CD14-positive monocyte (primary cell): ENCODE results near the gene MED29. TPM values are rescaled to one million over a fixed set of nuclear protein-coding genes. Genes with fewer than 3 reads are reported as not detected.

Experiments
- DNase-seq, 3 donors: peaks; one replicate each; pipeline ENCODE4 v3.0.0-alpha.2; 2011 to 2022
- H2AFZ ChIP-seq: 2 replicates; pipeline ENCODE4 v1.6.0; 2012; ENCODE audit warnings: mild to moderate bottlenecking, low read depth, low read length, inconsistent platforms; ENCODE audit not compliant: insufficient read depth, poor library complexity, severe bottlenecking
- H3K27ac ChIP-seq, 2 donors: 1 replicate in 1 of 2; 2 replicates in 1 of 2; pipeline ENCODE4 v1.5.1; 2012 to 2013; ENCODE audit warnings: low read length in 2 of 2, control low read depth in 1 of 2, inconsistent platforms in 1 of 2, low read depth in 1 of 2, mild to moderate bottlenecking in 1 of 2
- H3K27me3 ChIP-seq, 2 donors: one replicate each; pipeline versions ENCODE4 v1.6.0 to v1.6.1; 2011 to 2013; ENCODE audit warnings: low read length in 2 of 2; ENCODE audit not compliant: control insufficient read depth in 2 of 2, insufficient read depth in 2 of 2
- H3K36me3 ChIP-seq, 2 donors: replicated peaks in 1 of 2; 1 replicate in 1 of 2; 2 replicates in 1 of 2; pipeline versions ENCODE4 v1.5.1 to v1.6.1; 2012 to 2013; ENCODE audit warnings: low read length in 2 of 2, control low read depth in 1 of 2, inconsistent platforms in 1 of 2, mild to moderate bottlenecking in 1 of 2; ENCODE audit not compliant: insufficient read depth in 2 of 2, control insufficient read depth in 1 of 2
- H3K4me1 ChIP-seq, 2 donors: 1 replicate in 1 of 2; 2 replicates in 1 of 2; pipeline versions ENCODE4 v1.5.1 to v1.6.1; 2012 to 2013; ENCODE audit warnings: low read length in 2 of 2, control low read depth in 1 of 2, inconsistent platforms in 1 of 2, mild to moderate bottlenecking in 1 of 2, moderate library complexity in 1 of 2; ENCODE audit not compliant: insufficient read depth in 2 of 2, control insufficient read depth in 1 of 2
- H3K4me2 ChIP-seq: replicated peaks from 2 replicates; pipeline ENCODE3; 2012; ENCODE audit warnings: low read length, moderate library complexity, mild to moderate bottlenecking; ENCODE audit not compliant: poor library complexity, severe bottlenecking; ENCODE audit errors: extremely low read depth
- H3K4me3 ChIP-seq, 3 experiments: fragments of 200-600 bp in 1 of 3; sonication (generic) in 1 of 3; replicated peaks in 1 of 3; 1 replicate in 2 of 3; 2 replicates in 1 of 3; pipeline ENCODE4 v1.5.1; 2011 to 2013; ENCODE audit warnings: low read length in 3 of 3, mild to moderate bottlenecking in 3 of 3, control low read depth in 2 of 3, low read depth in 2 of 3, inconsistent platforms in 1 of 3, moderate library complexity in 1 of 3
- H3K79me2 ChIP-seq: 2 replicates; pipeline ENCODE4 v1.6.0; 2012; ENCODE audit warnings: mild to moderate bottlenecking, control low read depth, inconsistent platforms, low read length, moderate library complexity; ENCODE audit not compliant: insufficient read depth
- H3K9ac ChIP-seq: 2 replicates; pipeline ENCODE4 v1.6.0; 2017; ENCODE audit warnings: low read length, mild to moderate bottlenecking; ENCODE audit not compliant: insufficient read depth, poor library complexity, severe bottlenecking
- H3K9me3 ChIP-seq, 2 donors: replicated peaks in 1 of 2; 1 replicate in 1 of 2; 2 replicates in 1 of 2; pipeline versions ENCODE4 v1.5.1 to v1.6.1; 2012 to 2013; ENCODE audit warnings: low read length in 2 of 2, control low read depth in 1 of 2; ENCODE audit not compliant: control insufficient read depth in 1 of 2, insufficient read depth in 1 of 2
- H4K20me1 ChIP-seq: 2 replicates; pipeline ENCODE4 v1.6.0; 2012; ENCODE audit warnings: mild to moderate bottlenecking, low read length, control low read depth, moderate library complexity; ENCODE audit not compliant: insufficient read depth
- H3K27ac Mint-ChIP-seq, 7 donors: one replicate each; pipeline ENCODE4 v1.8.0; 2020; ENCODE audit warnings: mild to moderate bottlenecking in 7 of 7, mixed read lengths in 7 of 7, moderate library complexity in 6 of 7, inconsistent platforms in 2 of 7
- H3K27me3 Mint-ChIP-seq, 3 donors: one replicate each; pipeline ENCODE4 v1.8.0; 2021 to 2022; ENCODE audit warnings: low read depth in 3 of 3, mild to moderate bottlenecking in 3 of 3, mixed read lengths in 3 of 3, moderate library complexity in 3 of 3, inconsistent platforms in 1 of 3
- H3K36me3 Mint-ChIP-seq, 2 donors: one replicate each; pipeline ENCODE4 v1.8.0; 2020; ENCODE audit warnings: mixed read lengths in 2 of 2, inconsistent platforms in 1 of 2, mild to moderate bottlenecking in 1 of 2
- H3K4me1 Mint-ChIP-seq: one replicate; pipeline ENCODE4 v1.8.0; 2020; ENCODE audit warnings: mild to moderate bottlenecking, mixed read lengths
- H3K4me3 Mint-ChIP-seq, 2 donors: one replicate each; pipeline ENCODE4 v1.8.0; 2020; ENCODE audit warnings: mild to moderate bottlenecking in 2 of 2, mixed read lengths in 2 of 2, moderate library complexity in 1 of 2
- H3K9me3 Mint-ChIP-seq, 7 donors: one replicate each; pipeline ENCODE4 v1.8.0; 2020 to 2022; ENCODE audit warnings: mixed read lengths in 7 of 7, mild to moderate bottlenecking in 6 of 7, moderate library complexity in 6 of 7, inconsistent platforms in 2 of 7
- CTCF ChIP-seq: fragments of 200-600 bp; IDR thresholded peaks from one replicate; pipeline ENCODE4 v1.8.0; 2022; ENCODE audit warnings: antibody characterized with exemption, mild to moderate bottlenecking
- WGBS: methylation state at CpG from one replicate; pipeline ENCODE4 v1.1.5; 2013; ENCODE audit warnings: missing lambda C conversion rate; ENCODE audit not compliant: insufficient coverage; 5-methylcytosine and 5-hydroxymethylcytosine counted together
- intact Hi-C, 2 donors: fragments of 100-400 bp; cut with micrococcal nuclease; formaldehyde crosslinking; loops; one replicate each; pipeline versions ENCODE4 v1.15.0 to v1.15.1; 2023
- polyA plus RNA-seq, 3 donors: library from polyadenylated mRNA; depleted of rRNA in 1 of 3; unstranded in 2 of 3; stranded (reverse) in 1 of 3; fragments of 300-500 nt in 2 of 3; fragments of >200 nt in 1 of 3; fragmentation: Illumina TruSeq in 2 of 3; gene quantifications; 1 replicate in 2 of 3; 2 replicates in 1 of 3; pipeline ENCODE4 v1.2.3, GENCODE V29; 2012 to 2021

MED29 gene
- polyA plus RNA-seq, 3 donors, result 35.8 to 38.2 (median 37.0) TPM

- H2AFZ ChIP-seq, result no peak overlapping the region
- Mint-ChIP-seq H3K4me1 (peaks cover 52% of the 10 kb centered on the region), H3K9me3 (peaks cover 0 to 4% (median 0%) of the 10 kb centered on the region in 7 donors), H3K4me3 (peak overlapping the region; percentile 21 to 48), H3K36me3 (peaks cover 21 to 48% of the 10 kb centered on the region in 2 donors), H3K27ac (peak overlapping the region; percentile 100), H3K27me3 (peaks cover 0 to 3% (median 2%) of the 10 kb centered on the region in 3 donors)
- H3K36me3 ChIP-seq, result peaks cover 10 to 20% of the 10 kb centered on the region in 2 donors
- H3K79me2 ChIP-seq, result peaks cover 70% of the 10 kb centered on the region
- DNase-seq, result no peak
- H3K27me3 ChIP-seq, result no peaks in the 10 kb centered on the region
- peak overlapping the region in 1 of 3 experiments; percentile 39 for H3K4me3 ChIP-seq
- H3K4me2 ChIP-seq, result peak overlapping the region; percentile 15
- no peaks in the 10 kb centered on the region for H4K20me1 ChIP-seq
- no peak overlapping the region for H3K9ac ChIP-seq
- TF ChIP-seq CTCF, result no peak
- peak overlapping the region; percentile 97 to 99 for H3K27ac ChIP-seq
- intact Hi-C loops, result loop anchor here (2.0 to 10.0 kb wide), 3 partner anchors 13 to 717 kb away; partner anchors contain the start of genes EID2B (in 1 of the 2) and PLEKHG2 (in 1 of the 2)
- no peaks in the 10 kb centered on the region for H3K9me3 ChIP-seq
- peaks cover 71% of the 10 kb centered on the region in 2 donors for H3K4me1 ChIP-seq
- WGBS, result no CpG with 5 or more reads among the region's 4 CpGs
Observed at GRCh38 chr19:39399668-39400050, 8.5 kb downstream of the MED29 start.

DNA sequence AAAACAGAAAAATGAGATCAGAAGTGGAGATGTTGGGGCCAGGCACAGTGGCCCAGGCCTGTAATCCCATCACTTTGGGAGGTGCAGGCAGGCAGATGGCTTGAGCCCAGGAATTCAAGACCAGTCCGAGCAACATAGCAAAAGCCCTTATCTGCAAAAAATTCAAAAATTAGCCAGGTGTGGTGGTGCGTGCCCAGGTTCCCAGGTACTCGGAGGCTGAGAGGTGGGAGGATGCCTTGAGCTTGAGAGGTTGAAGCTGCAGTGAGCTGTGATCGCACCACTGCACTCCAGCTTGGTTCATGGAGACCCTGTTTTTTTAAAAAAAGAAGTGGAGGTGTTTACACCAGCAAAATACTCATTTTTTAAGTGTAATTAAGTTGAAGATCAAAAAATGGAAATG lies 8.9 kb downstream of the MED29 start:
- Histone ChIP-seq H3K36me3 (peaks cover 6 to 16% of the 10 kb centered on the region in 2 donors), H3K79me2 (peaks cover 73% of the 10 kb centered on the region), H3K4me2 (no peak overlapping the region), H3K9me3 (no peaks in the 10 kb centered on the region), H3K27me3 (no peaks in the 10 kb centered on the region), H2AFZ (no peak overlapping the region), H4K20me1 (no peaks in the 10 kb centered on the region), H3K9ac (no peak overlapping the region), H3K4me1 (peaks cover 75% of the 10 kb centered on the region in 2 donors), H3K27ac (peak overlapping the region; percentile 97 to 99), H3K4me3 (peak overlapping the region in 1 of 3 experiments; percentile 39)
- Mint-ChIP-seq H3K9me3 (peaks cover 0 to 4% (median 0%) of the 10 kb centered on the region in 7 donors), H3K27me3 (peaks cover 0 to 3% (median 2%) of the 10 kb centered on the region in 3 donors), H3K4me3 (peak overlapping the region in 1 of 2 donors; percentile 21), H3K27ac (peak overlapping the region; percentile 100), H3K4me1 (peaks cover 56% of the 10 kb centered on the region), H3K36me3 (peaks cover 19 to 44% of the 10 kb centered on the region in 2 donors)
- no CpG with 5 or more reads among the region's 4 CpGs for WGBS
- no peak for DNase-seq
- intact Hi-C loops, result loop anchor here in 1 of 2 donors (5.0 kb wide), 1 partner anchor 718 kb away; no protein-coding TSS in a partner anchor
- TF ChIP-seq CTCF, result no peak
